ENCODE measurements around the gene UBL4A.

UBL4A gene

DNA sequence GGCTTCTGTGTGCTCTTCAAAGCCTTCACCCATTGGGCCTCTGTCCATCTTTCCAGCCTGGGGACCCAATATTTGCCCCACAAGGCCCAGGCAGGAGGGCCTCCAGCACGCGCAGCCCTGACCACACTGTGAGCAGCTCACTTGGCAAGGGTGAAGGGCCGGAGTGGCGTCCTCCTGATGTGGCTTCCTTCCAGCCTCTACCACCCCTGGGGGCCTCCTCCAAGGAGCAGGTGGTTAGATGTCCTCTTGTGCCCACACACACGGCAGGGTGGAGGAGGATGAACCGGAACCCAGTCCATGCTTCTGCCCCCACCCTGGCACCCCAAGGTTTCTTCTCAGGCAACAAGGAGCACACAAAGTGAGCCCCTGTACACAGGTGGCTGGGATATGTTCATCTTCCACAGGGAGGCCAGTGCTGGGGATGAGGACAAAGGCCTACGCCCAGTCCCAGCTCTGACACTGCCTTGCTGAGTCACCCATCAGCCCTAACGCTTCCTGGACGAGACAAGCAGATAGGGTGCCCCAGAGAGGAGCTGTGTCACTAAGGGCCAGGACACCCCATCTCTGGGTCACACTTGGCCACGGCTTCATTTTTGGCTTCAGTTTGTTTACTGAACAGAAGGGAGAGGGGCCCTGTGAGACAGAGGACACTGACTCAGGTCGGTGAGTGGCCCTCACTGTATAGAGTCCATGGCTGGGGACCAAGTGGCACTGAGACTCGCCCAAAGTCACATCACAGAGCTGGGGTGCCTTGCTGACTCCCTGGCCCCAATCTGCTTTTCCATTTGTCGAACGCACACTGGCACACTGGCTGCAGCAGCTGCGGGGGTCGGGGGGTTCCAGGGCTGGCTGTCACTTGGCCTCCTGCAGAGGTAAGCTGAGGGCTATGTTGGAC lies 1.9 kb downstream of the UBL4A start:
- FAIRE-seq (no peak), DNase-seq (ENCODE audit: low spot score) (no peak)

DNA sequence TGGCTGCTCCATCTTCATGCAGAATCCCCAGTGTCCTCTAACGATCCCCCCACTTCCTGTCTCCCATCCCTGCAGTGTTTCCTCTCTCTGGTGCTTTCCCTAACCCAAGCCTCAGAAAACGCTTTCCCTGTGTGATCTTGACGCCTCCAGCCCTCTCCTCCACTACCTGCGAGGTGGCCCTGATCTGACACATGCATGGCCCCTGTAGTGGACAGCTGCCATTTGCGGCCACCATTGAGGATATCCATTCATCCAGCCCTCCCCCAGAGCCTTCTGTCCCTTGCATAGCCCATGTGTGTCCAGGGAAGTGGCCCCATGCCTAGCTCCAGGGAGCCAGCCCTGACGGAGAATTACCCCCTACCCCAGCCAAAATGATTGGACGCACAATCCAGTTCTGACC lies 3.1 kb downstream of the UBL4A start:
- FAIRE-seq = no peak
- no peak for DNase-seq (ENCODE audit: low spot score)

DNA sequence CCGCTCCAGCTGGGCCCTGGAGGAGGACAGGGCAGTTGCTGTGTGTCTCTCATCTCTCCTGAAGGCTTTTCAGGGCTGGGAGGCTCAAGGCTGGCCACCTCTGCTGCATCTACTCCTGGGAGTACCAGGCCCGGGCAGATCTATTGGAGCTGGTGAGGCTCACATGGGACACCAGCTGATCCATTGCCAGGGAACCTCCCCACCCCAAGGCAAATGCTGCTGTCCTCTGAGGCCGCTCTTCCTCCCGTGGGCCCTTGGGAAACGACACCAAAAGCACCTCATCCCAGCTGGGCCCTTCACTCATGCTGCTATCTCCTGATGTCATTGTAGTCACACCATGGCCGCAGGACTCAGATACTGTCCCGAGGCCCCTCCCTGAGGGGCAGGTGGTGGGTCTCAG lies 3.6 kb downstream of the UBL4A start:
- no peak for FAIRE-seq
- DNase-seq (ENCODE audit: low spot score) = no peak

DNA sequence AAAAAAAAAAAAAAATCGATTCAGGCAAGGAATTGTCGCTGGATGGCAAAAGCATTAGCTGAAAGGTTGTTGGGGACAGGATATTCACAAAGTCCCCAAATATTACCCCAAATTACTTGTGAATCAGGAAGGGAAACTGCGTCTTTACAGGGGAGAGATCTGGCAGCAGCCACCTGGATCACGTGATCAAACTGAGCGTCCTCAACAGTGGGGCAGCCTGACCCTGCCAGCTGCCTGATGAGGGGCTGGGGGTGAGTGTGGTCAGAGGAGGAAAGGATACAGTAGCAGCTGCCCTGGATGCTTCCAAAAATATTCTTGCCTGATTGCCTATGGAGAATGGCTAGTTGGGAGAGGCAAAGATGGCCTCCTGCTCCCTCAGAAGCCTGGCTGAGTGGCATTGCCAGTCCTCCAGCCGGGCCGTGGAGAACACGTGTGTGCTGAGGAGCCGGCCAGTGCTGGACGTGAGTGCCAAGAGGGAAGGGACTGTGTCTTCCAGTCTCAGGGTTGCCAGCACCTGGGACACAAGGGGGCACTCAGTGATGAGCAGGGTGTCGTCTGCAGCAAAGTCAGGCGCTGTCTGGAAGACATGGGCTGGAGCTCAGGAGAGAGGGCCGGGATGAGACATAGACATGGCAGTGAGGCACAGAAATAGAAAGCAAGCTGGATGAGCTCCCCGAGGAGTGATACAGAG lies 4.4 kb downstream of the UBL4A start:
- DNase-seq (ENCODE audit: low spot score) (no peak), FAIRE-seq (no peak)

DNA sequence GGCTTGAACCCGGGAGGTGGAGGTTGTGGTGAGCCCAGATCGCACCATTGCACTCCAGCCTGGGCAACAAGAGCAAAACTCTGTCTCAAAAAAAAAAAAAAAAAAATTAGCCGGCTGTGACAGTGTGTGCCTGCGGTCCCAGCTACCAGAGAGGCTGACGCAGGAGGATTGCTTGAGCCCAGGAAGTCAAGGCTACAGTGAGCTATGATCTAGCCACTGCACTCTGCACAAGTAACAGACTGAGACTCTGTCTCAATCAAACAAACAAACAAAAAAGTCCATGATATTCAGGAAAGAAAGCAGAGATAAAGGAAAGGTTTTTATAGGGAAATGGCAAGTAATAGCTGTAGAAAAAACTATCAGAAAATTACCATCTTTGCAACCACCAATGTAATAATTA lies 5.2 kb downstream of the UBL4A start:
- no peak for FAIRE-seq
- no peak for DNase-seq (ENCODE audit: low spot score)

DNA sequence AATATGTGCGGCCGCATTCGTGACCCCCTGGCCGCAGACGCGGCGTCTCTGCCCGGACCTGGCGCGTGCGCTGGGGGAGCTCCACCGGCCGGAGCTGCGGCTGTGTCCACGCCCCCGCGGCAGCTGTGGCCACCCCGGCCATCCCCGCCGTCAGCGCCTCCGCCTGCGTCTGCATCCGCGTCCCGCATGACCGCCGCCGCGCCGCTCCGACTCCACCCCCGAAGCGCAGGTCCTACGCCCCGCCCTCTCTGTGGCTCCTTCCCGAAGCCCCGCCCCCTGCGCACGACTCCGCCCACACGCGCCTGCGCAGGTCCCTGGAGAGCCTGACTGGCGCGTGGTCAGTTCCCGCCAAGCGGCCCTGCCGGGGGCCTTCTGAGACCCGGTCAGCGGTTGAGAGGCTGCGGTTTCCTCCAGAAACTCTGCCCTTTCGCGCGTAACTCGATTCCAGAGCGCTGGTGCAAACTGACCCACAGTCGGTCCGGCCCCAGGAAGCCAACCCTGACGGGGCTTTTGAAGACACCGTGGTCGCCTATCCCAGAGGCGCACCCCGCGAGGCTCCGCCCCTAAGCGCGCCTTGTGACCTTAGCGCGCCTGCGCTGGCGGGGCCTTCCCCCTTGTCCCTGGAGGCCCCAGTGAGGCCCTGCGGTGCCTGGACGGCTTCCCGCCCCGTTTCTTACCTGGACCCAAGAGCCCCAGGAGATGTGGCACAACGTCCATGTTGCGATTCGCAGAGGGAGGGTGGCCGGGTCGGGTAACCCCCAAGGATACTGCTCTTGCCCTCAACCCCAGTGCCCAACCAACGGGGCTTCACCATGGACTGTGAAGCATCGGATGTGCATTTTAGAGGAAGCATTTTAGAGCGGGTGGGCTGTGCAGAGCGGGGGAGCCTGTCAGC lies 7.4 kb downstream of the UBL4A start, which contains the start of gene LAGE3:
TSS of gene LAGE3 (minus strand) at position 554 of the 895 bp plus-strand sequence. CDS start at position 188, 366 bp downstream.
- no peak for FAIRE-seq
- peak; percentile 94 for DNase-seq (ENCODE audit: low spot score)

DNA sequence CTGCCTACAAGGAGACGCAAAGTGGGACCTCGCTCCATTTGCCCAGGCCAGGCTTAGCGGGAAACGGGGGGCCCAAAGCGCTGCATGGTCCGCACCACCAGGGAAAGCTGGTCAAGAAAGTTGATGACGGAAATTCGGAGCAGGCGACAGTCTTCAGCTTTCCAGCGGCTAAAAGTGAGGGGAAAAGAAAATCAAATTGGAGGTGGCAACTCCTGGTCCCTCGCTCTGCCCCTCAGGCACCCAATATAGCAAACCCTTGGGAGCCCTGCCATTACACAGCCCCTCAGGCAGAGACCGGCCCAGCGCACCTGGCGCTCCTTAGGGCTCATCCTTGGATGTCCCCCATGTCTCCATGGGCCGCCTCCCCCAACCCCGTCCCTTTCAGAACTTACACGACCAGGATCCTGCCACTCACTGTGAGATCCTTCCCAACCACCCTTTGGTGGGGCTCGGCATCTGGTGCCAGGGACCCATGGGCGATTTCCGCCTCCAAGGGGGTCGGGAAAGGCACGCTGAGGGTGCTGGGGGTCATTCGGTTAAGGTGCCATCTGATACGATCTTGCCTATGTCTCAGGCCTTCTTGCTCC lies 8.4 kb downstream of the UBL4A start:
- DNase-seq (ENCODE audit: low spot score) (no peak), FAIRE-seq (no peak)

DNA sequence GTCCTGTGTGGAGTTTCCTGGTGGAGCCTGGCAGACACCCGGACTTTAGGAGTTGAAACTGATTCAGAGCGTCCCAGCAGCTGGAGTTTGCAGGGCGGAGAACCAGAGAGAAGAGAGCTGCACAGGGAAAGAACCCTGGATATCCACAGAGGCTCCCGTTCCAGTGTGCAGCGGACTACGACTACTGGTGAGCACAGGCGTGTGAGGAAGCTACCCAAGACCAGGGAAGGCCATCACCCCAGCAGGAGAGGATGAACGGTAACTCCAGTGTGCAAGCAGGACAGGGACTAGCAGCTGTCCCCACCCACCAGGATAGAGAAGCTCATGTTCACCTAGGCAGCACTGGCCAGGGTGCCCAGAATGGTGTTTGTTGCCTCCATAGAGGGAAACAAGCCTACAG lies 9.6 kb downstream of the UBL4A start:
- DNase-seq (ENCODE audit: low spot score) = no peak
- FAIRE-seq = no peak

DNA sequence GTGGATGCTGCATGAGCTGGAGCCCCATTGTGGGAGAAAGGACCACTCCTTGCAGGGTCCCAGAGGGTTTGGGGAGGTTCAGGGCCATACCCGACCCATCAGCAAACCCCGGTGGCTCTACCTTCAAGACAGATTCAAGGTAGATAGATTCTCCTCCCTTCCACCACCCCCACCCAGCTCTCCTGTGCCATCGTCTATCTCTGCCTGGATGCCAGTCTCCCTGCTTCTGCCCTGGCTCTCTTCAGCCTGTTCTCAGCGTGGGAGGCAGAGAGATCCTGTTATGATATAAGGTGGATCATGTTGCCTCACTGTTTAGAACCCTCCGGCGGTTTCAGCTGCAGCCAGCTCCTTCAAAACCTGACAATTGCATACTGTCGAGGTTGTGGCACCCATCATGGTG lies 12.7 kb downstream of the UBL4A start:
- FAIRE-seq (no peak), DNase-seq (ENCODE audit: low spot score) (no peak)

DNA sequence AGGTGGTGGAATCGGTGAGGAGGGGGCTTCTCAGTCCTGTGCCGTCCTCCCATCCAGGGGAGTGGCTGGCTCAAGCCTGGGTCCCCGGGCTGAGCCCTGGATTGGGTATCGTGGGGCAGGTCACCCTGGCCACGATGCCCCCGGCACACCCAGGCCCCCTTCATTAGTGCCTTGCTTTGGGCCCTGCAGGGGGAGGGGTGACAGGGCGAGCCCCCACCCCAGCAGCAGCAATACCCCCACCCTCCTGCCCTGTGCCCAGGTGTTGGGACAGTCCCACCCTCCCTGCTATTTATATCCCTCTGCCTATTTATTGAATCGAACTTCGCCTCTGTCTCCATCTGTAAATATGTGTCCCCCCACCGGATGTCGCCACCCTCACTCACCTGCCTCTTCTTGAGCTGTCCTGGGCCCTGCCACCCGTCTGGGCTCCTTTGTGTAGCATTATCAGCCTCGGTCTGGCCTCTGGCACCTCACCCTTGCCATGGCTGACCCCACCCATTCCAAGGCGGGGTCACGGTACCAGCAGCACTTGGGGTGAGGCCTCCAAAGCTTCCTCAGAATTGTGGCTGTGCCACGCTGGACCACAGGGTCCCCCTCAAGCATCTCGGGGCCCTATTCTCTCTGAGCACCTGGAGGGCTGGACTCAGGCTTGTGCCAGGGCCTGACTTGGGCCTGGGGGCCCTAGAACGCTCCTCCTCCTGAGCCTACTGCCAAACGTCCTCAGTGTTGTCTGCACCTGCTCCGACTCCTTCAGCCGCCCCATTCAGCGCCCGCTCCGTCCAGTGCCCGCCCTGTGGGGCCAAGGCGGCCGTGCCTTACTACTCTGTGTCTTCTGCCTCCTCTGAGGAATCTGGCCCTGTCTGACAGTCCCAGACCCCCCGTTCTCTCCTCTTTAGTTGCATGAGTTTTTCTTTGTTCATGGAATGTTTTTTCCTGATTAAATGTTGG lies 13.5 kb downstream of the UBL4A start:
- FAIRE-seq = no peak

DNA sequence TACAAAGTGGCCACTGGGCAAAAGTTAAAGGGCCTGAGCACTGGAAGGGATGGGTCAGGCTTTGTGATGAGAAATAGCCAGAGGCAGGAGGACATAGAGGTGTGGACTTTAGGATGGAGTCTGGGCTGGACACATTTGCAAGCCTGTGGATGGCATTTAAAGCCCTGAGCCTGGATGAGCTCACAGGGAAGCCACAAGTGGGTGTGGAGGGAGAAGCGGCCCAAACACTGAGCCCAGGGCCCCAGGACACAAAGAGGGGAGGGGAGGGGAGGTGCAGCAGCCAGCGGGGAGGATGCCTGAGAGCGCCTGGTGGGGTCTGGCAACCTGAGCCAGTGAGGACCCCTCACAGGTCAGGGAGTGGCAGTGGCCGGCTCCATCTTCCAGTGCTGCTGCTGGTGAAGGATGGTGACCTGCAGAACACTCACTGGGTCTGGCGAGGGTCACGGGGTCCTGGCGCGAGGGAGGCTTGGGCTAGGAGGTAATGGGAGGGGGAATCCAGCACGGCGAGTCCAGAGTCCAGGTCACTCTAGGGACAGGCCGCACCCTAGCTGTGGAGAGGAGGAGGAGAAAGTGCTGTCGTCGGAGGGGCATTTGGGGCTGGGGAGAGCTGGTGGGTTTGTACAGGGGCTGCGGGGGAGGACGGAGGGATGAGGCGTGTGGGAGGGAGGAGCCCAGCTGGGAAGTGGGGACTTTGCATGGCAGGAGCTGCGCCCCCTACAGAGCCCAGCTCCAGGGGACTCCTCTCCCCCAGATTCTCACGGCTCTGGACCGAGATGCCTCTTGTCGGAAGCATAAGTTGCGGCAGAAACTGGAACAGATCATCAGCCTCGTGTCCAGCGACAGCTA lies 14.4 kb downstream of the UBL4A start:
- FAIRE-seq (no peak), DNase-seq (ENCODE audit: low spot score) (no peak)

More for the DNA sequence above, 13.5 kb downstream of the UBL4A start:
- no peak for DNase-seq (ENCODE audit: low spot score)

DNA sequence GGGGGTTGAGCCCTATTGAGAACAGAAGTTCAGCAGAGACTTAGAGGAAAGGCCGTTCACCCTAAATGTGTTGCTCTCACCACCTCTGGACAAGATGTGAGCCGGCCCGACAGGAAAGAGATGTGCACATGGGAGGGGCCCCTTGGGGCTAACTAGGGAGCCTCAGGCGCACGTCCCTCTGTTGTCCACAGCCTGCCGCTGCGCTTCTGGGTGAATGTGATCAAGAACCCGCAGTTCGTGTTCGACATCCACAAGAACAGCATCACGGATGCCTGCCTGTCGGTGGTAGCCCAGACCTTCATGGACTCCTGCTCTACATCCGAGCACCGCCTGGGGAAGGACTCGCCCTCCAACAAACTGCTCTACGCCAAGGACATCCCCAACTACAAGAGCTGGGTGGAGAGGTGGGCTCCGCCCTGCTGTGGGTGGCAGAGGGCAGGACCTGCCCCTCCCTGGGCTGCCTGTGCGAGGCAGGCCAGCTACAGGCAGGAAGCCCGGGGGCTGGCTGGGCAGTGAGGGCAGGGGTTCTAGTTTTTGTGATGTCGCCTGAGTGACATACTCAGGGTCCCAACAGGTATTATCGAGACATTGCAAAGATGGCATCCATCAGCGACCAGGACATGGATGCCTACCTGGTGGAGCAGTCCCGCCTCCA lies 15.4 kb downstream of the UBL4A start:
- DNase-seq (ENCODE audit: low spot score) = no peak
- FAIRE-seq = no peak

DNA sequence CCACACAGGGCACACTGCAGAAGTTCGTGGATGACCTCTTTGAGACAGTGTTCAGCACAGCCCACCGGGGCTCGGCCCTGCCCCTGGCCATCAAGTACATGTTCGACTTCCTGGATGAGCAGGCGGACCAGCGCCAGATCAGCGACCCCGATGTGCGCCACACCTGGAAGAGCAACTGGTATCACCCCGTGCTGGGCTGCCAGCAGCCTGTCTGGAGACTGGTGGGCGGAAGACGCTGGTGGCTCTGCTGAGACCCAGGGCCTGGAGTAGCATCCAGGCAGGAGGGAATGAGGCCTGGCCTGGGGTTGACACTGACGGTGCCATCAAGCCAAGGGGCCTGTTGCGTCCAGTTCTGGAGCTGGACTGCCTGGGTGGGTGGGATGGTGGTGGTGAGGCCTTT lies 16.0 kb downstream of the UBL4A start:
- DNase-seq (ENCODE audit: low spot score) (no peak), FAIRE-seq (no peak)

DNA sequence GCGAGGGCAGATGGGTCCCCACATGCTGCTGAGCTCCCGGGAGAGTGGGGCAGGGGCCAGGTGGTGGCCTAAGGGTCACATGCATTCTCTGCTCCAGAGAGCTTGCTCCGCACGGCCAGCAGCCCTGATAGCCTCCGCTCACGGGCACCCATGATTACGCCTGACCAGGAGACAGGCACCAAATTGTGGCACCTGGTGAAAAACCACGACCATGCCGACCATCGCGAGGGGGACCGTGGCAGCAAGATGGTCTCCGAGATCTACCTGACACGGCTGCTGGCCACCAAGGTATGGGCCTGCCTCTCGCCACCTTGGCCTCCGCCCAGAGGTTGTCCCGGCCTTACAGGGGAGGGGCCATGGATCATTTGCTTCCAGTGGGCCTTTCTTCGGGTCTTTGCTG lies 16.5 kb downstream of the UBL4A start:
- DNase-seq (ENCODE audit: low spot score) (no peak), FAIRE-seq (no peak)

DNA sequence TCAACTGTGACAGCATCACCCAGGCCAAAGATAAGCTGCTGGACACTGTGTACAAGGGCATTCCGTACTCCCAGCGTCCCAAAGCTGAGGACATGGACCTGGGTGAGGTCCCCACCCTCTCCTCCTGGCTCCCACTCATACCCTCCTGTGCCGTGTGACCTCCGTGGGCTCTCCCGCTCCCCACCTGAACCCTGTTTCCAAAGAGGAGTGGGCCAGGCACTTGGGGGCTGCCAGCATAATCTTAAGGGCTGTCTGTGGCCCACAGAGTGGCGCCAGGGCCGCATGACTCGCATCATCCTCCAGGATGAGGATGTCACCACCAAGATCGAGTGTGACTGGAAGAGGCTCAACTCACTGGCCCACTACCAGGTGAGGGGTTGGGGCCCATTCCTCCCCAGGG lies 17.3 kb downstream of the UBL4A start:
- no peak for DNase-seq (ENCODE audit: low spot score)
- FAIRE-seq = no peak

DNA sequence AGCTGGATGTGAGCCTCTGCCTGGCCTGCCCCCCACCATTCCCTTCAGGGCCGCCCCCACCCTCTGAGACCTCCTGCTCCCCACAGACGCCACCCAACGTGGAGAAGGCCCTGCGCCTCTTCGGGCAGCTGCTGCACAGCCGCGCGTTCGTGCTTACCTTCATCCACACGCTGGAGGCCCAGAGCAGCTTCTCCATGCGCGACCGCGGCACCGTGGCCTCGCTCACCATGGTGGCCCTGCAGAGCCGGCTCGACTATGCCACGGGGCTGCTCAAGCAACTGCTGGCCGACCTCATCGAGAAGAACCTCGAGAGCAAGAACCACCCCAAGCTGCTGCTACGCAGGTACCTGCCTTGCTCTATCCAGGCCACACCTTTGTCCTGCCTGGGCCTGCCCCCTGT lies 18.2 kb downstream of the UBL4A start:
- no peak for FAIRE-seq
- DNase-seq (ENCODE audit: low spot score) = no peak

DNA sequence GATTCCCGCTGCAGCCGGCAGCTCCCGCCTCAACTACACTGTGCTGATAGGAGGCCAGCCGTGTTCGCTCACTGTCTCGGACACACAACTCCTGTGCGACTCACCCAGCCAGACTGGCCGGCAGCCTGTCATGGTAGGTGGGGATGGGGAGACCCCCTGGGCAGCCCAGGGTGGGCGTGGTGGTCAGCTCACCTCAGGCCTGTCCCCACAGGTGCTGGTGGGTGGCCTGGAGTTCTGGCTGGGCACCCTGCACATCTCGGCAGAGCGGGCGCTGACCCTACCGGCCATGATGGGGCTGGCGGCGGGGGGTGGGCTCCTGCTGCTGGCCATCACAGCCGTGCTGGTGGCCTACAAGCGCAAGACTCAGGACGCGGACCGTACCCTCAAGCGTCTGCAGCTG lies 18.9 kb downstream of the UBL4A start:
- FAIRE-seq (no peak), DNase-seq (ENCODE audit: low spot score) (no peak)

DNA sequence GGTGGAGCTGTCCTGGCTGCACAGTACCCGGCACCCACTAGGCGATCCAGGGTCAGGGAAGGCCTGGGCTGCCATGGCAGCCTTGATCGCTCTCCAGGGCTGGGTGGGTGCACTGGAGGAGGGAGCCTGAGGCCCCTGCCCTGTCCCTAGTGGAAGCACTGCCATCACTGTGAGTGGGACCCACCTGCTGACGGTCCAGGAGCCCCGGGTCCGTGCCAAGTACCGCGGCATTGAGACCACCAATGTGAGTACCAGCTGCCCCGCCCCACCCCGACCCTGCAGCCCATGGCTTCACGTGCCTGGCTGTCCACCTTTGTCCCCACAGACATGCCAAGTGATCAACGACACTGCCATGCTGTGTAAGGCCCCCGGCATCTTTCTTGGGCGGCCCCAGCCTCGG lies 19.5 kb downstream of the UBL4A start:
- DNase-seq (ENCODE audit: low spot score) (no peak), FAIRE-seq (no peak)

DNA sequence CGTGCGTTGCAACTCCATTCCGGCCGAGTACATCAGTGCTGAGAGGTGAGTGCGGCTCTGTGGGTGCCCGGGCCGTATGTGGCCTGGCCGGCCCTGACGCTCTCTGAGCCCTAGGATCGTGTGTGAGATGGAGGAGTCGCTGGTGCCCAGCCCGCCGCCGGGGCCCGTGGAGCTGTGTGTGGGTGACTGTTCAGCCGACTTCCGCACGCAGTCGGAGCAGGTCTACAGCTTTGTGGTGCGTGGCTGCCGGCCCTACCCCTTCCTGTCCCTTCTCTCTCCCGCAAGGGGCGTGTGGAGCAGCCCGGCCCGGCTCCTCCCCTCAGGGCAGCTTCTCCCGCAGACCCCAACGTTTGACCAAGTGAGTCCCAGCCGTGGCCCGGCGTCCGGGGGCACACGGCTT lies 20.4 kb downstream of the UBL4A start:
- FAIRE-seq = no peak

More for the DNA sequence above, 20.4 kb downstream of the UBL4A start:
- no peak for DNase-seq (ENCODE audit: low spot score)
